Trophoblast cell (in vitro differentiated cells and primary cell): ENCODE results near the gene P2RY12.
A peak's percentile ranks its signal among the peaks of the same experiment; 100 is the strongest.

Source experiments
- DNase-seq, 2 donors: peaks; one replicate each; pipeline ENCODE4 v3.0.0-alpha.2; 2016
- H2AFZ ChIP-seq: 2 replicates; pipeline ENCODE4 v1.6.1; 2013; ENCODE audit warnings: low read length, moderate library complexity, mild to moderate bottlenecking; ENCODE audit not compliant: insufficient read depth, poor library complexity
- H2AK5ac ChIP-seq: 2 replicates; pipeline ENCODE4 v1.6.1; 2013; ENCODE audit warnings: mild to moderate bottlenecking, low read length
- H2BK120ac ChIP-seq: 2 replicates; pipeline ENCODE4 v1.6.1; 2013; ENCODE audit warnings: low read length, mild to moderate bottlenecking, moderate library complexity; ENCODE audit not compliant: insufficient read depth, poor library complexity
- H2BK12ac ChIP-seq: 2 replicates; pipeline ENCODE4 v1.6.1; 2013; ENCODE audit warnings: mild to moderate bottlenecking, low read length, moderate library complexity
- H2BK5ac ChIP-seq: 2 replicates; pipeline ENCODE4 v1.6.1; 2013; ENCODE audit warnings: low read length, low read depth, moderate library complexity, mild to moderate bottlenecking; ENCODE audit not compliant: poor library complexity
- H3K14ac ChIP-seq: 2 replicates; pipeline ENCODE4 v1.6.1; 2013; ENCODE audit warnings: mild to moderate bottlenecking, low read length
- H3K18ac ChIP-seq: 2 replicates; pipeline ENCODE4 v1.6.1; 2013; ENCODE audit warnings: mild to moderate bottlenecking, low read length
- H3K23ac ChIP-seq: 2 replicates; pipeline ENCODE4 v1.6.1; 2013; ENCODE audit warnings: low read length
- H3K27ac ChIP-seq: 2 replicates; pipeline ENCODE4 v1.5.1; 2013; ENCODE audit warnings: low read depth, mild to moderate bottlenecking, inconsistent platforms, low read length, moderate library complexity
- H3K27me3 ChIP-seq: 2 replicates; pipeline ENCODE4 v1.6.1; 2013; ENCODE audit warnings: inconsistent platforms, mild to moderate bottlenecking, low read length, moderate library complexity; ENCODE audit not compliant: insufficient read depth
- H3K36me3 ChIP-seq, 2 experiments: 1 replicate in 1 of 2; 2 replicates in 1 of 2; pipeline ENCODE4 v1.6.1; 2013; ENCODE audit warnings: low read length in 2 of 2, mild to moderate bottlenecking in 2 of 2, moderate library complexity in 1 of 2; ENCODE audit not compliant: insufficient read depth in 2 of 2, control insufficient read depth in 1 of 2
- H3K4ac ChIP-seq: 2 replicates; pipeline ENCODE4 v1.6.1; 2013; ENCODE audit warnings: low read depth, mild to moderate bottlenecking, low read length, moderate library complexity
- H3K4me1 ChIP-seq, 2 experiments: 1 replicate in 1 of 2; 2 replicates in 1 of 2; pipeline ENCODE4 v1.6.1; 2013; ENCODE audit warnings: low read length in 2 of 2, mild to moderate bottlenecking in 2 of 2, moderate library complexity in 1 of 2; ENCODE audit not compliant: insufficient read depth in 2 of 2, control insufficient read depth in 1 of 2
- H3K4me2 ChIP-seq: 2 replicates; pipeline ENCODE4 v1.6.1; 2013; ENCODE audit warnings: inconsistent platforms, mild to moderate bottlenecking, low read length, moderate library complexity
- H3K4me3 ChIP-seq: 2 replicates; pipeline ENCODE4 v1.5.1; 2013; ENCODE audit warnings: mild to moderate bottlenecking, low read depth, low read length, inconsistent platforms
- H3K79me1 ChIP-seq: one replicate; pipeline ENCODE4 v1.6.1; 2013; ENCODE audit warnings: low read length
- H3K79me2 ChIP-seq: 2 replicates; pipeline ENCODE4 v1.6.1; 2013; ENCODE audit warnings: low read length, mild to moderate bottlenecking; ENCODE audit not compliant: control insufficient read depth, insufficient read depth, poor library complexity
- H3K9ac ChIP-seq: 2 replicates; pipeline ENCODE4 v1.6.1; 2013; ENCODE audit warnings: mild to moderate bottlenecking, low read length
- H3K9me3 ChIP-seq: 2 replicates; pipeline ENCODE4 v1.6.1; 2013; ENCODE audit warnings: low read depth, mild to moderate bottlenecking, control low read depth, inconsistent platforms, low read length; ENCODE audit not compliant: insufficient read depth
- H4K12ac ChIP-seq: 2 replicates; pipeline ENCODE4 v1.6.1; 2013; ENCODE audit warnings: low read depth, mild to moderate bottlenecking, low read length, moderate library complexity
- H4K8ac ChIP-seq: 2 replicates; pipeline ENCODE4 v1.6.1; 2013; ENCODE audit warnings: low read depth, mild to moderate bottlenecking, low read length, moderate library complexity
- H4K91ac ChIP-seq: one replicate; pipeline ENCODE4 v1.6.1; 2013; ENCODE audit warnings: low read depth, mild to moderate bottlenecking, low read length, moderate library complexity
- WGBS: extraction: QIAGEN DNeasy Blood & Tissue Kit; methylation state at CpG from one replicate; pipeline ENCODE4 v1.1.7; 2013; ENCODE audit warnings: missing lambda C conversion rate; ENCODE audit not compliant: insufficient read length, insufficient coverage; ENCODE audit errors: extremely low coverage; 5-methylcytosine and 5-hydroxymethylcytosine counted together

The P2RY12 gene

GRCh38 chr3:151305775-151306151 is 78.8 kb downstream of the P2RY12 start:
- H4K8ac ChIP-seq = no peak overlapping the region
- H3K4me1 ChIP-seq = peaks cover 21 to 25% of the 10 kb centered on the region in 2 experiments
- peak overlapping the region; percentile 2 for H2BK12ac ChIP-seq
- H3K79me2 ChIP-seq = peaks cover 7% of the 10 kb centered on the region
- no peak overlapping the region for H3K9ac ChIP-seq
- peaks cover 3 to 4% of the 10 kb centered on the region in 2 experiments for H3K36me3 ChIP-seq
- H2BK5ac ChIP-seq = peak overlapping the region; percentile 29
- no peak overlapping the region for H2AK5ac ChIP-seq
- H3K27me3 ChIP-seq = no peaks in the 10 kb centered on the region
- no peak overlapping the region for H3K18ac ChIP-seq
- no peak overlapping the region for H4K91ac ChIP-seq
- no peak for DNase-seq
- no peaks in the 10 kb centered on the region for H3K9me3 ChIP-seq
- H2AFZ ChIP-seq = no peak overlapping the region
- no peak overlapping the region for H3K14ac ChIP-seq
- H3K4ac ChIP-seq = no peak overlapping the region
- H3K4me3 ChIP-seq = no peak overlapping the region
- no CpG with 5 or more reads among the region's 4 CpGs for WGBS
- no peak overlapping the region for H2BK120ac ChIP-seq
- no peak overlapping the region for H3K23ac ChIP-seq
- peak overlapping the region; percentile 94 for H3K27ac ChIP-seq
- peaks cover 16% of the 10 kb centered on the region for H3K79me1 ChIP-seq
- peak overlapping the region; percentile 38 for H3K4me2 ChIP-seq
- no peak overlapping the region for H4K12ac ChIP-seq

GRCh38 chr3:151305060-151305774 is 79.3 kb downstream of the P2RY12 start:
- Histone ChIP-seq H3K4me2 (peak overlapping the region; percentile 47), H3K4me1 (peaks cover 21 to 27% of the 10 kb centered on the region in 2 experiments), H3K23ac (no peak overlapping the region), H3K4ac (no peak overlapping the region), H3K79me2 (peaks cover 7% of the 10 kb centered on the region), H2BK5ac (peak overlapping the region; percentile 71), H2AK5ac (no peak overlapping the region), H3K9ac (no peak overlapping the region), H4K91ac (no peak overlapping the region), H3K9me3 (no peaks in the 10 kb centered on the region), H4K8ac (peak overlapping the region; percentile 17), H3K4me3 (no peak overlapping the region), H3K79me1 (peaks cover 16% of the 10 kb centered on the region), H3K14ac (no peak overlapping the region), H4K12ac (no peak overlapping the region), H2BK120ac (peak overlapping the region; percentile 26), H2BK12ac (peak overlapping the region; percentile 12), H3K18ac (peak overlapping the region; percentile 21), H3K36me3 (peaks cover 3 to 4% of the 10 kb centered on the region in 2 experiments), H3K27me3 (no peaks in the 10 kb centered on the region), H2AFZ (no peak overlapping the region), H3K27ac (peak overlapping the region; percentile 94)
- WGBS = no CpG with 5 or more reads among the region's 7 CpGs
- peak; percentile 97 to 98 for DNase-seq

DNA sequence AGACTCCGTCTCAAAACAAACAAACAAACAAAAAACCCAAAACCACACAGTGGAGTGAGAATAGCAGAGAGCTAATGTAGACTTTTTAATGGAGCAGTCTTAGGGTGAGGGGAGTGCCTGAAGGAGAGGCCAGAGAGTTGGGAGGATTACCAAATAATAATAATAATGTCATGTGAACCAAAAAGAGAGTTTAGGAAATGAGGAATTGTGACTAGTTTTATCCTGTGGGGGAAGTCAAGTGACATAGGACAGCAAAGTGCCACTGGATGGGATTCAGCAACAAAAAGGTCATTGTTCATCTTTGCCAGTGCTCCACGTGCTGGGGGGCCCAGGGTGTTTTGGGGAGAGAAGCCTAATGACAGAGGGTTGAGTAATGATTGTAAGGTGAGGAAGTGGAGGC is 80.8 kb downstream of the P2RY12 start:
- peak overlapping the region; percentile 89 for H3K27ac ChIP-seq
- peaks cover 5% of the 10 kb centered on the region for H3K79me2 ChIP-seq
- no peak overlapping the region for H2BK5ac ChIP-seq
- no peak overlapping the region for H4K91ac ChIP-seq
- no peak overlapping the region for H4K8ac ChIP-seq
- peaks cover 4 to 5% of the 10 kb centered on the region in 2 experiments for H3K36me3 ChIP-seq
- no peak overlapping the region for H3K4ac ChIP-seq
- no peak for DNase-seq
- H2BK12ac ChIP-seq = no peak overlapping the region
- no peak overlapping the region for H3K18ac ChIP-seq
- H3K9me3 ChIP-seq = no peaks in the 10 kb centered on the region
- H4K12ac ChIP-seq = no peak overlapping the region
- H3K4me3 ChIP-seq = no peak overlapping the region
- no peak overlapping the region for H3K9ac ChIP-seq
- no peak overlapping the region for H2BK120ac ChIP-seq
- no CpG with 5 or more reads among the region's 2 CpGs for WGBS
- no peak overlapping the region for H3K4me2 ChIP-seq
- no peaks in the 10 kb centered on the region for H3K27me3 ChIP-seq
- H2AK5ac ChIP-seq = no peak overlapping the region
- H3K79me1 ChIP-seq = peaks cover 16% of the 10 kb centered on the region
- no peak overlapping the region for H3K23ac ChIP-seq
- H2AFZ ChIP-seq = no peak overlapping the region
- H3K4me1 ChIP-seq = peaks cover 21 to 25% of the 10 kb centered on the region in 2 experiments
- no peak overlapping the region for H3K14ac ChIP-seq

DNA sequence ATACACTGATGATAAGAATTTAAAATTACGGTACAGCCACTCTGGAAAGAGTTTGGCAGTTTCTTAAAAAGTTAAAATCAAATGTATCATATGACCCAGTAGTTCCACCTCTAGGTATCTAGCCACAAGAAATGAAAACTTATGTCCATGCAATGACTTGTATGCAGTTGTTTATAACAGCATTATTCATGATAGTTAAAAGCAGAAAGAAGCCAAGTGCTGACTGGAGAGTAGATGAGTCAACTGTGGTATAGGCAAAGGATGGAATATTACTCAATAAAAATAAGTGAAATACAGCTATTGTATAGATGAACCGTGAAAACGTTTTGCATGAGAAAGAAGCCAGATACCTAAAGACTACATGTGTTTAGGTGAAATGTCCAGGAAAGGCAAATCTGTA is 82.8 kb downstream of the P2RY12 start:
- Histone ChIP-seq H2BK5ac (no peak overlapping the region), H4K12ac (no peak overlapping the region), H3K4ac (no peak overlapping the region), H3K23ac (no peak overlapping the region), H3K79me2 (peaks cover 3% of the 10 kb centered on the region), H2BK12ac (no peak overlapping the region), H2AK5ac (no peak overlapping the region), H3K9ac (no peak overlapping the region), H3K27me3 (no peaks in the 10 kb centered on the region), H2AFZ (no peak overlapping the region), H3K4me1 (peaks cover 18 to 22% of the 10 kb centered on the region in 2 experiments), H3K27ac (no peak overlapping the region), H3K18ac (no peak overlapping the region), H2BK120ac (no peak overlapping the region), H3K4me2 (no peak overlapping the region), H3K4me3 (no peak overlapping the region), H4K8ac (no peak overlapping the region), H3K79me1 (peaks cover 16% of the 10 kb centered on the region), H3K36me3 (peaks cover 4 to 5% of the 10 kb centered on the region in 2 experiments), H3K9me3 (no peaks in the 10 kb centered on the region), H4K91ac (no peak overlapping the region), H3K14ac (no peak overlapping the region)
- no CpG with 5 or more reads among the region's 3 CpGs for WGBS
- DNase-seq = no peak
